ENCODE measurements around the gene MKKS. TPM values are rescaled to one million over a fixed set of nuclear protein-coding genes. Genes with fewer than 3 reads are reported as not detected.
A peak's percentile ranks its signal among the peaks of the same experiment; 100 is the strongest.

MKKS gene
- polyA plus RNA-seq, 4 donors: 21.9 to 38.9 (median 34.0) TPM

GRCh38 chr20:10453241-10453640 is 19.2 kb upstream of the MKKS start:
- no peak for DNase-seq (ENCODE audit: low read depth in 4 of 4, low spot score in 3 of 4)

DNA sequence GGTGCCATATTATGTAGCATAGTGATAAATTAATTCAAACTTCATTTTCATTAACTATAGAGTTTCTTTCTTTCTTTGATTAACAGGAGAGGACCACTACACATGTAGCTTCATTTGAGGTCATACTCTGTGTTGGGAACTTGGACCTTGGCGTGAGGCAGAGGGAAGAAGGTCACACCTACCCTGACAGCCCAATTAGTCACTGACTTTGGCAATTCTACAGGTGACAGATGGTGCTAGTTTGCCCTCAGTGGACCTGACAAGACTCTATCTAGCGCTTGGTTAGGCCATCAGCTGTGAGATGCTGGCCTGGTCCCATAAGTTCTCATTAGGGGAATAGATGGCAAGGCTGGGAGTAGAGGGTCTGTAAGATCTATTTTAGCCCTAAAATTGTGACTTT is 15.2 kb upstream of the MKKS start:
- no peak for DNase-seq (ENCODE audit: low read depth in 4 of 4, low spot score in 3 of 4)

GRCh38 chr20:10448270-10449156 is 14.5 kb upstream of the MKKS start:
- no peak for DNase-seq (ENCODE audit: low read depth in 4 of 4, low spot score in 3 of 4)

GRCh38 chr20:10447028-10447427 is 13.0 kb upstream of the MKKS start:
- DNase-seq (ENCODE audit: low read depth in 4 of 4, low spot score in 3 of 4): no peak

GRCh38 chr20:10445758-10446157 is 11.7 kb upstream of the MKKS start:
- no peak for DNase-seq (ENCODE audit: low read depth in 4 of 4, low spot score in 3 of 4)

GRCh38 chr20:10443936-10444335 is 9.9 kb upstream of the MKKS start:
- DNase-seq (ENCODE audit: low read depth in 4 of 4, low spot score in 3 of 4): no peak

GRCh38 chr20:10438217-10438616 is 4.2 kb upstream of the MKKS start:
- no peak for DNase-seq (ENCODE audit: low read depth in 4 of 4, low spot score in 3 of 4)

DNA sequence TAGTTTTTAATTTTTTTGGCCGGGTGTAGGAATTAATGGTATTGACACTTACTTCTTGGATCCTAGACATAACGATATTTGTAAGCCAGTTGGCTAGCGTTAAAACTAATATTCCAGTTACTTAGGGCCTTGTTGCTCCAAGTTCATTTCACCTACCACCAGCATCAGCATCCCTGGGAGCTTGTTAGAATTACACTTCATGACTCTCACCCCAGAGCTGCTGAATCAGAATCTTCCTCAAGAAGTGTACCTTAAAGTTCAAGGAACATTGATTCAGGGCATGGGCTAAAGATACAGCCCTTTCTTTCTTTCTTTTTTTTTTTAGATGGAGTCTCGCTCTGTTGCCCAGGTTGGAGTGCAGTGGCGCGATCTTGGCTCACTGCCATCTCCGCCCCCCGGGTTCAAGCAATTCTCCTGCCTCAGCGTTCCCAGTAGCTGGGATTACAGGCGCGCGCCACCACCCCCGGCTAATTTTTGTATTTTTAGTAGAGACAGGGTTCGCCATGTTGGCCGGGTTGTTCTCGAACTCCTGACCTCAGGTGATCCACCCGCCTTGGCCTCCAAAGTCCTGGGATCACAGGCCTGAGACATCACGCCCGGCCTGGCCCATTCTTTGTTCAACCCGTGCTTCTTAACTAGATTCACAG is 2.2 kb upstream of the MKKS start:
- no peak for DNase-seq (ENCODE audit: low read depth in 4 of 4, low spot score in 3 of 4)

GRCh38 chr20:10434832-10435812 is 1.1 kb upstream of the MKKS start, which contains the start of gene SLX4IP:
Gene SLX4IP, plus strand, starts transcription at chr20:10435305. Its CDS starts 22,900 bp downstream, at chr20:10458205.
- DNase-seq (ENCODE audit: low read depth in 4 of 4, low spot score in 3 of 4): peak; percentile 93 to 96 (median 95)

- DNase-seq (ENCODE audit: low read depth in 4 of 4, low spot score in 3 of 4): peak; percentile 97 to 99 (median 98)
Observed at GRCh38 chr20:10434467-10434831, 427 bp upstream of the MKKS start.

DNA sequence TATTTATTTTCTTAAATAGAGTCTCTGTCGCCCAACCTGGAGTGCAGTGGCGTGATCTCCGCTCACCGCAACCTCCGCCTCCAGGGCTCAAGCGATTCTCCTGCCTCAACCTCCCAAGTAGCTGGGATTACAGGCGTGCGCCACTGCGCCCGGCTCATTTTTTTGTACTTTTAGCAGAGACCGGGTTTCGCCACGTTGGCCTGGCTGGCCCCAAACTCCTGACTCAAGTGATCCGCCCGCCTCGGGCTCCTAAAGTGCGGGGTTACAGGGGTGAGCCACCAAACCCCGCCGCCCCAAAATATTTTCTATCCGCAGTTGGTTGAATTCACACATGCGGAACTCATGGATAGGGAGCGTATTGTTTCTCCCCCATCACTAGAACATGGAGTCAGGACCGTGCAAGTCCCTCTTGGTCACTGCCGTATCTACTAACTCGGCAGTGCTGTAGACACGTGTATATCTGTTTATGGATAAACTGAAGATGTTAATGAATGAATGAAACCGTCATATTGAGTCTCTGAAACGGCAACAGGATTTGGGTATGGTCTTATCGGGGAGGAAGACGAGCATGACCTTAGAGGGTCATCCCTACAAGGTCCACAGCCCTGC is 904 bp downstream of the MKKS start:
- DNase-seq (ENCODE audit: low read depth in 4 of 4, low spot score in 3 of 4): peak in 1 of 4 donors; percentile 12

DNA sequence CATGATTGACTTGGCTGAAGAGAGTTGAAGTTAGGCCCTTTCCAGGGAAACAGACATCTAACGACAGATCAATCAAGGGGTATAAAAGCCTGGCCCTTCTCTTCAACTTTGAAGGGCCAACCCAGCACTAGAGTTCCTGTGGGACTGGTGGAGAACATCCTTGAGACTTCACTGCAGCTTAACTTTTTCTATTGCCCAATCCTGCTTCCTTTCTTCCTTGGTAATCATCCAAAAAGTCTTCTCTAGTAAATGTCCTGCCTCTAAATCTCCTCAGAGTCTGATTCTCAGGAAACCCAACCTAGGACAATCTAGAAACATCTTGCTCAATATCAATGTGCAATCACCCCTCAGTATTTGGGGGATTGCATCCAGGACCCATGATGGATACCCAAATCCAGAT is 1.9 kb downstream of the MKKS start:
- no peak for DNase-seq (ENCODE audit: low read depth in 4 of 4, low spot score in 3 of 4)

GRCh38 chr20:10430704-10431103 is 3.3 kb downstream of the MKKS start:
- DNase-seq (ENCODE audit: low read depth in 4 of 4, low spot score in 3 of 4): no peak

GRCh38 chr20:10430000-10430466 is 4.0 kb downstream of the MKKS start:
- no peak for DNase-seq (ENCODE audit: low read depth in 4 of 4, low spot score in 3 of 4)

- DNase-seq (ENCODE audit: low read depth in 4 of 4, low spot score in 3 of 4): no peak
Observed at GRCh38 chr20:10429443-10429981, 4.5 kb downstream of the MKKS start.

DNA sequence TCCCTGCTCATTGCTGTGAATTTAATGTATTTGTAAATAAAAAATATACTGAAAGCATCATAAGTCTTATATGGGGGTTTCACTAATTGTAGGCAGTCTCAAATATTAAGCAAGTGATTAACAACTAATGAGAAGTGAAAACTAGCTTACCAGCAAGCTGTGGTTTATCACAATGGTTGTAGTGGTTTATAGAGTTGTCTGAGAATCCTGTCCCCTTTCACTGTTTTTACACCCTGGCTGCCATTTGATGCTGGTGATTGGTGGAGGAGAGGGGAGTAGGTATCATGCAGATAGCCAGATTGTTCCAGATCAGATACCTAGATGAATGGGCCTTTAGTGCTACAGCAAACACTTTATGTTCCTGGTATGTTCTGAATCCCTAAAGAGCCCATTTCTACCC is 6.0 kb downstream of the MKKS start:
- no peak for DNase-seq (ENCODE audit: low read depth in 4 of 4, low spot score in 3 of 4)

DNA sequence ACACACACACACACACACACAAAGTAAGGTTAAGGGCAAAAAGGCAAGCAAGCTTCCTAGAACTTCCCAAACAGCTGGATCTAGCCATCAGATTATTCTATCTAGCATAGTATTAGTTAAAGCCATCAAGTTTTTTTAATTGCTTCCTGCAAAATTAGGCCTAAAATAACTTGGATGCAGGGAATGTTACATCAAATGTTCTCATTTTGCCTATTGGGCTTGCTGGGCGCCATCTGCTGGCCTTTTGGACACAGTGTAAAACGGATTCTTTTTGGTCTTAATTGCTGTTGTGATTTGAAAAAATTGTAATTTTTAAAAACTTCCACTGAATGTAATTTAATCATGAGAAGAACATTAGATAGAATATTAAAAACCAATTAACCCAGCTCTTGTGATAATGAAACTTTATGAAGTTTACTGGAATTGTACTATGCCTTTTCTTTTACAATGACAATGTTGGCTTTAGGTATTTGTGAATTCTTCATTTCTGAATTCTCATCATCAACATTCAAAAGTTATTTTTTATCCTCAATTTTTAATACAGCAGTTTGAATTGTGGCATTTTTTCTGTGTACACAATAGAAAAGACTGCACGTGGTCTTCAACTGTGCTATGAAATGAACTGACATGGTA is 6.8 kb downstream of the MKKS start:
- DNase-seq (ENCODE audit: low read depth in 4 of 4, low spot score in 3 of 4): peak; percentile 18 to 45 (median 32)

GRCh38 chr20:10423735-10424134 is 10.3 kb downstream of the MKKS start:
- DNase-seq (ENCODE audit: low read depth in 4 of 4, low spot score in 3 of 4): no peak

- DNase-seq (ENCODE audit: low read depth in 4 of 4, low spot score in 3 of 4): no peak
Observed at GRCh38 chr20:10419550-10420133, 14.4 kb downstream of the MKKS start.
